Activated CD4-positive, alpha-beta T cell treated with anti-CD3 and anti-CD28 coated beads, Interleukin-2, amount 10 ng/mL, durations not matched to agents 24 days and 14 days (primary cell): ENCODE measurements around the gene ACAD10. TPM values are rescaled to one million over a fixed set of nuclear protein-coding genes. Genes with fewer than 3 reads are reported as not detected.

ENCODE experiments used
- total RNA-seq: library from RNA; stranded (reverse); gene quantifications from 2 replicates; pipeline ENCODE4 v1.2.3, GENCODE V29; 2022

ACAD10 gene
- total RNA-seq, 1 donor from 2014 or later: 28.6 TPM

Other genes with a start within 250 kb of the ACAD10 start
- 49.3 and 53.0 TPM in 2 replicates for gene ATXN2, start 86.7 kb upstream of the ACAD10 start, total RNA-seq
- 20.3 TPM in 2 replicates for gene BRAP, start 97 bp upstream of the ACAD10 start, total RNA-seq
- gene ALDH2, start 80.9 kb downstream of the ACAD10 start, total RNA-seq: 0.09 and 0.21 TPM in 2 replicates
- 76.0 and 80.2 TPM in 2 replicates for gene MAPKAPK5, start 156.2 kb downstream of the ACAD10 start, total RNA-seq